Measurements from ENCODE around the gene PRKG2. TPM values are rescaled to one million over a fixed set of nuclear protein-coding genes. Genes with fewer than 3 reads are reported as not detected.

PRKG2 gene
- total RNA-seq, 1 experiment from 2014 or later = 1.9 TPM

GRCh38 chr4:81120055-81120454 is 95.0 kb downstream of the PRKG2 start:
- H2BK120ac ChIP-seq (ENCODE audit: low read depth, low read length, poor library complexity, severe bottlenecking) = no peak overlapping the region
- no peak overlapping the region for H3K4me3 Mint-ChIP-seq
- H3K4me2 ChIP-seq (ENCODE audit: insufficient read depth, insufficient read length, low read length) = no peak overlapping the region
- no peak overlapping the region for H2BK12ac ChIP-seq (ENCODE audit: insufficient read length, low read depth, low read length)
- H2AFZ ChIP-seq (ENCODE audit: low read length) = no peak overlapping the region
- no peak overlapping the region for H2BK5ac ChIP-seq (ENCODE audit: insufficient read length, low read length)
- H4K20me1 ChIP-seq (ENCODE audit: control insufficient read depth, insufficient read depth, insufficient read length) = no peaks in the 10 kb centered on the region
- no peak overlapping the region for H2AK5ac ChIP-seq (ENCODE audit: insufficient read length, low read length)
- H3K18ac ChIP-seq (ENCODE audit: insufficient read length, low read depth, low read length) = no peak overlapping the region
- no peaks in the 10 kb centered on the region for H3K23me2 ChIP-seq (ENCODE audit: insufficient read length, low read depth, low read length, poor library complexity, severe bottlenecking)
- no peak overlapping the region for H2BK15ac ChIP-seq (ENCODE audit: low read depth, low read length)
- H3K79me1 ChIP-seq (ENCODE audit: insufficient read depth, low read depth, low read length, poor library complexity, severe bottlenecking) = no peaks in the 10 kb centered on the region
- no peaks in the 10 kb centered on the region for H3K9me3 Mint-ChIP-seq
- no peak overlapping the region for H2BK20ac ChIP-seq (ENCODE audit: low read depth, low read length, poor library complexity, severe bottlenecking)
- no peak for TF ChIP-seq CTCF (conservative IDR thresholded peaks at IDR 0.05)
- no peak for DNase-seq
- H3K56ac ChIP-seq (ENCODE audit: insufficient read length, low read depth, low read length) = no peak overlapping the region
- no peaks in the 10 kb centered on the region for H3K27me3 ChIP-seq (ENCODE audit: insufficient read depth, low read length)
- no peak overlapping the region for H3K9ac ChIP-seq (ENCODE audit: extremely low read depth, insufficient read length, low read length)
- WGBS (ENCODE audit: extremely low coverage, insufficient read length, low lambda C conversion rate) = no CpG with 5 or more reads among the region's 5 CpGs
- no peaks in the 10 kb centered on the region for H3K4me1 ChIP-seq (ENCODE audit: insufficient read depth, low read length)
- H3K9me3 ChIP-seq (ENCODE audit: control insufficient read depth, low read depth, low read length) = no peaks in the 10 kb centered on the region
- no peaks in the 10 kb centered on the region for H3K27me3 Mint-ChIP-seq (ENCODE audit: low read depth)
- no peak overlapping the region for H3K4ac ChIP-seq (ENCODE audit: low read depth, low read length)
- H3K36me3 Mint-ChIP-seq (ENCODE audit: insufficient read depth in 1 of 3, low read depth in 3 of 3) = no peaks in the 10 kb centered on the region; a peak in 1 of 7 replicates
- no peak overlapping the region for H3T11ph ChIP-seq (ENCODE audit: low read length)
- H3K14ac ChIP-seq (ENCODE audit: insufficient read depth, low read length) = no peak overlapping the region
- H3K79me2 ChIP-seq (ENCODE audit: insufficient read depth, low read length) = no peaks in the 10 kb centered on the region
- no peak overlapping the region for H4K91ac ChIP-seq (ENCODE audit: insufficient read length, low read depth, low read length)
- H4K5ac ChIP-seq (ENCODE audit: insufficient read length, low read depth, low read length) = no peak overlapping the region
- no peak overlapping the region for H3K27ac ChIP-seq (ENCODE audit: insufficient read length, low read depth, low read length)
- no peak overlapping the region for H3K23ac ChIP-seq (ENCODE audit: insufficient read length, low read depth, low read length)
- H3K27ac Mint-ChIP-seq = no peak overlapping the region
- H3K4me1 Mint-ChIP-seq = peaks cover 9% of the 10 kb centered on the region in 2 experiments
- no peak overlapping the region for H4K8ac ChIP-seq (replicated peaks; ENCODE audit: insufficient read length, low read depth, low read length)

Data from H9 (cell line).